Stomach (tissue), 4 donors: ENCODE data around the gene NUDT16L1.

Experiments used
- CTCF ChIP-seq, 7 experiments: fragments of 450-650 bp in 4 of 7; fragments of 200-600 bp in 3 of 7; sonication (generic) in 3 of 7; IDR thresholded peaks; one replicate each; pipeline ENCODE4 v1.5.1; 2016 to 2019; ENCODE audit warnings: antibody characterized with exemption in 7 of 7, control low read depth in 2 of 7, mild to moderate bottlenecking in 1 of 7
- POLR2AphosphoS5 ChIP-seq, 3 donors: sonication (generic); formaldehyde crosslinking; IDR thresholded peaks; one replicate each; pipeline ENCODE4 v1.6.1; 2016; ENCODE audit warnings: antibody characterized with exemption in 3 of 3

GRCh38 chr16:4684058-4684715 lies 9.2 kb upstream of the NUDT16L1 start:
- TF ChIP-seq POLR2AphosphoS5 (IDR thresholded peaks at IDR 0.05) (no peak), CTCF (IDR thresholded peaks at IDR 0.05) (no peak)
